GM21515 (cell line): ENCODE data around the gene WARS2.

Source experiments
- ATAC-seq: cut with Tn5 transposase; IDR thresholded peaks from one replicate; pipeline ENCODE4 v1.9.1; 2021; ENCODE audit not compliant: unreplicated experiment

WARS2 gene

DNA sequence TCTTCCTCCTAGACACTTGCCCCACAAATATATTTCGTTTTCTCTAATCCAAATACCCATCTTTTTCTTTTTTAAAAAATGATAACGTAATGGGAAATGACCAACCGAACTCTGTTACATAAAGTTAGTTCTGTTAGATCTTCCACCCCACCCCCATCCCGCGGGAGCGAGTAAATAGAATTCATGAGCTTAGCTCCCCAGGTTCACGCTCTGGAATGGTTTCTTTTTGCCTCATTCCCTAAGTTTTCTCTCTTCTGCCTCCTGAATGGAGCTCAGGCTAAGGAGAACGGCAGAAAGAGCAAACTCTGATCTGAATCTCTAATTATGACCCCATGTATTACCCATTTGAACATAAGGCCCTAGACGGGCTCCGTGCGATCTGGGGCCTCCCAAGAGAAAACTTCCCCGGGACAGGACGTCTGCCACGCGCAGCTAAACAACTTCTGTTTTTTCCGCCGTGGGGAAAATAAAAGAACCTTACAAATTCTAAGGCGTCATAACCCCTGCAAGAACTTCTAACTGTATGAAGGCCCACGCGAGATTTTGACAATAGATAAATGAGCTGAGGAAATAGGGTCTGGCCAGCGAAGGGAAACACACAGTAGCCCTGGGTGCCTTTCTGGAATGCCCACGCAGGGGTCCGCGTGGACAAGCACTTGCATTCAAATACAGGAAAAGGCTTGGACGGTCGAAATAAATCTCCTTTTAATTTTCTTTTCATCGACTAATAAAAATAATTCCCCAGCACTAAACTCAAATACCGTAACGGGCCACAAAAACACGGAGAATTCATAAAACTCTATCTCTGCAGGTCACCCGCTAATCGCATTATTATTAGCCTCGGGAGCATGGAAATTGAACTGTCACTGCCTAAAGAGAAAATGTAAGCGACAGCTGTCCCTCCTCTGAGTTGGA, 154.6 kb downstream of the WARS2 start:
- ATAC-seq, result no peak

DNA sequence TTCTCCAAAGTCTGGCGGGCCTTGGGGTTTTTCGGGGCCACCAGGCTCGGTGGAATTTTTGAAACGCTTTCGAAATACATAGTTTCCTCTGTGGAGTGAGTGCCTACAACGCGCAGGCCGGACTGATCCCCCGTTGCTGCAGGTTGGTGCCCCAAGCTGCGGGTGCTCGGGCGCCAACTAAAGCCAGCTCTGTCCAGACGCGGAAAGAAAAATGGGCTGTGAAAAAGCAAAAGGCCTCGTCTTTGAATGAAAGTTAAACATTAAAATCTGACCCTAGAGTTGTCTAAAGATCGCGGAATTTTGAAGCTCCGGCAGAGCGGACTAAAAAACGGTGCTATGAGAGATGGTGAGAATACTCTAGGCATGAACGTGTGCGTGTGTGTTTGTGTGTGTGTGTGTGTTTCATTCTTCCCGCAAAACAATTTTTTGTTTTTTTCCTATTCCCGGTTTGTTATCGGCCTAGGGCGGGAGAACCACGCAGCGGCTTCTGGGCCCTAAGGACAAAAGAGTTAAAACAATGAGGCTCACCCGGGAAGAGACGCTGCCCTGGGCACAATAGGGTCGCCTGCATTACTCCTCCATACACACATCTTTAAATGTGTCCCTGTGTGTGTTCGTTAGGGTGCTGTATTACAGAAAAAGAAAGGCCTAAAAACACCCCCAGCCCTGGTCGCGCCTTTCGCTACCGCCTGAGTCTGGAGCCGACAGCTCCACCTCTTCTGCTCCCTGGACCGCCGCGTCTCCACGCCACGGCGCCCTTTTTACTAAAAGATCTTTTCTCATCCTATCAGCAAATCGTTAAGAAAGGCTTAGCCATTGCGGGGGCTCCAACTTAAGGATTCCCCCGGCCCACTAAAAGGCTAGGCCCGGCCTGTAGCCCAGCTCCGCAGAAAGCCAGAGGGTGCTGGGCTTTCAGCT, 155.5 kb downstream of the WARS2 start:
- no peak for ATAC-seq

- no peak for ATAC-seq
These were observed 156.2 kb downstream of the WARS2 start for GRCh38 chr1:118984086-118984721.

DNA sequence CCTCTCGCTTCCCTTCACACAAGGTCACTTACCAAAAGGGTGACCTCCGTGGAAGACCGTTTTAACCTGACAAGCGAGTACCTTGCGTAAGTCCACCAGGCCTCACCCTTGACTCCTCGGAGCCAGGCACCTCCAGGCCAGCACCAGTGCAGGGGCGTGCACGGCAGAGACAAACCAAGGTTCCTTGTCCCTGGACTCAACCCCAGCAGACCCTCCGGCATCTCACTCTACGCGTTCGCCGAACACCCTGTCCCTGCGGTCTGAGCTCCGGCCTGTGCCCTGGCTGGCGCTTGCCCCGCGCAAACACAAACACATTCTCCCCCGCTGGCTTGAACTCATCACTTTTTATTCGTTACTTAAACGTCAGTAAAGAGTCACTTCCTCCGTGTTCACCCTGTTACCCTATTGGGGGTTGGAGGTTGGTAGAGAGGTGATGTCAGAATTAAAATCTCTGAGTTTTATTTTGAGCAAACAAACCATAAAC, 156.9 kb downstream of the WARS2 start:
- ATAC-seq, result no peak

- no peak for ATAC-seq
These were observed 157.5 kb downstream of the WARS2 start for GRCh38 chr1:118982821-118983557.

- ATAC-seq, result no peak
These were observed 158.2 kb downstream of the WARS2 start for GRCh38 chr1:118982266-118982665.

DNA sequence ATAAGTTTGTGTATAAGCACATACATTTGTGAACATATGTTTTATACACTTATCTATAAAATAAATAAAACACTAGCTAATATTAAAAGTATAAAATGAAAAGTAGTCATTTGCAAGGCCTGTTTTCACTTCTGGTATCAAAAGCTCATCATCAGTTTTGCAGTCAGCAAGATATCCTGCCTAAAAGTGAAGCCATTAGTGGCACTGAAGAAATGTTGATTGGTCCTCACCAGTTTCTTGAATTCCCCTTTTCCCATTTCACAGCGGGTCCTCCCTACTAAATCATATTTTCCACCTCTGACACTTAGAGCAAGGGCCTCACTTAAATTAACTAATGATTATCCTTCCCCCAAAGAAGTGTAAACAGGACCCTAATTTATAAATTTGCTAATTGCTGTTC, 159.0 kb downstream of the WARS2 start:
- no peak for ATAC-seq
